ENCODE measurements around the gene YY1AP1. TPM values are rescaled to one million over a fixed set of nuclear protein-coding genes. Genes with fewer than 3 reads are reported as not detected.
A peak's percentile ranks its signal among the peaks of the same experiment; 100 is the strongest.
"Not testable (repeated sequence)": the region's sequence is repeated elsewhere in the genome, so short reads cannot be mapped to it uniquely, and the experiment has no call there.

YY1AP1 gene
- total and polyA plus RNA-seq, 8 donors: 19.9 to 41.4 (median 24.2) TPM

DNA sequence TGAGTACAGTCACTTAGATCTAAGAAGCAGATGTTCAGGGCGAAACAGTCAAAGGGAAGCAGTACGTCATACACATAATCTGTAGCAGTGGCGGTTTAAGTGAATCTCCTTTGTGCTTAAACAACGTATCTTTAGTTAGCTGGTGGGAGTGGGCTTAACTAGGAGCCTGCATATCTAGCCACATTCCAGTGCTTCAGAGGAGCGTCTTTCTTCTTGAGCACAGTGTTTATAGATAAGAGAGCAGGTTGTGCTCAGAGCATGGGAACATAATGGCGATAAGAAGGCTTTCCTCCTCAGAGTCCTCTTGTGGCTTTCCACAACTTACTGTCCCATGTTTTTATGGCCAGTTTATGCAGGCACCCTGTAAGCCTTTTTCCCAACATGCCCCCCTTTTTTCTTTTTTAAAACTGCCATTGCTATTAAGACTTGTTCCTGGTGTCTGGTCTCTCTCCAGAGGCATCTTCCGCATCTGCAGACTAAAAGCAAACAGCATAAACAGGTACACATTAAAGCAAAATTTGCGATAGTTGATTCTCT, 3.5 kb upstream of the YY1AP1 start:
- H3K27ac ChIP-seq: no peak overlapping the region
- H3K4me1 ChIP-seq: peaks cover 6 to 31% (median 23%) of the 10 kb centered on the region in 3 donors
- TF ChIP-seq, protein P1, sequence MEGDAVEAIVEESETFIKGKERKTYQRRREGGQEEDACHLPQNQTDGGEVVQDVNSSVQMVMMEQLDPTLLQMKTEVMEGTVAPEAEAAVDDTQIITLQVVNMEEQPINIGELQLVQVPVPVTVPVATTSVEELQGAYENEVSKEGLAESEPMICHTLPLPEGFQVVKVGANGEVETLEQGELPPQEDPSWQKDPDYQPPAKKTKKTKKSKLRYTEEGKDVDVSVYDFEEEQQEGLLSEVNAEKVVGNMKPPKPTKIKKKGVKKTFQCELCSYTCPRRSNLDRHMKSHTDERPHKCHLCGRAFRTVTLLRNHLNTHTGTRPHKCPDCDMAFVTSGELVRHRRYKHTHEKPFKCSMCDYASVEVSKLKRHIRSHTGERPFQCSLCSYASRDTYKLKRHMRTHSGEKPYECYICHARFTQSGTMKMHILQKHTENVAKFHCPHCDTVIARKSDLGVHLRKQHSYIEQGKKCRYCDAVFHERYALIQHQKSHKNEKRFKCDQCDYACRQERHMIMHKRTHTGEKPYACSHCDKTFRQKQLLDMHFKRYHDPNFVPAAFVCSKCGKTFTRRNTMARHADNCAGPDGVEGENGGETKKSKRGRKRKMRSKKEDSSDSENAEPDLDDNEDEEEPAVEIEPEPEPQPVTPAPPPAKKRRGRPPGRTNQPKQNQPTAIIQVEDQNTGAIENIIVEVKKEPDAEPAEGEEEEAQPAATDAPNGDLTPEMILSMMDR (IDR thresholded peaks at IDR 0.05): no peak
- DNase-seq (no peak), FAIRE-seq (no peak), ATAC-seq (no peak)
- H3K36me3 ChIP-seq: no peaks in the 10 kb centered on the region
- intact Hi-C loops (cut with DNase I): no loop called here
- H3K27me3 ChIP-seq: no peaks in the 10 kb centered on the region
- no peaks in the 10 kb centered on the region for H3K9me3 ChIP-seq
- H3K4me3 ChIP-seq: no peak overlapping the region
- 90 to 92% methylated on average over 8 of the region's 8 CpGs for WGBS, 2 donors

DNA sequence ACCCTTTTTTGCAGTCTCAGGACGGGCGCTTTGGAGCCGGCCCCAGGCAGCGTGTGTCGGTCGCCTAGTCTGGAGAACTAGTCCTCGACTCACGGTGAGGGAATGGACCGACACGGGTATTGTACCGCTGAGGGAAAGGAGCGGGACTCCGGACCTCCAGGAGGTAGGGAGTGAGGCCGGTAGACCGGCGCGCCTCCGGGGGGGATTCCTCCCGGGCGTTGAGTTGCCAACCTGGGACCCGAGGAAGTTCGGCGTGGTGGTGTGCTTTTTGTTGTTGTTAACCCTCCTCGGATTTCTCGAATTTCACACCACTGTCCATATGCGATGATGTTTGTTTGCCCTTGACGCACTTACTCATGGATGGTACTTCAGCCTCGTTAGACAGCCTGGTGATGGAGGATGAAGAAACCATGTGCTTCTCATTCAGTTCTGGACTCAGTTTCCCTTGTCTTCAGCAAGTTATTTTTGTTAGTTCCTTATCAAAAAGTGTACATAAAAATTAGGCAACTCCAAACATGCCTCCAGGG, 570 bp upstream of the YY1AP1 start, which contains the start of gene DAP3:
Gene DAP3, plus strand, starts transcription at position 11 of the 527 bp plus-strand sequence. CDS start 20,689 bp downstream, outside the sequence.
- FAIRE-seq; intact Hi-C loops (cut with DNase I): not testable (repeated sequence)
- H3K4me1 ChIP-seq: peaks cover 0 to 36% (median 2%) of the 10 kb centered on the region in 3 donors

DNA sequence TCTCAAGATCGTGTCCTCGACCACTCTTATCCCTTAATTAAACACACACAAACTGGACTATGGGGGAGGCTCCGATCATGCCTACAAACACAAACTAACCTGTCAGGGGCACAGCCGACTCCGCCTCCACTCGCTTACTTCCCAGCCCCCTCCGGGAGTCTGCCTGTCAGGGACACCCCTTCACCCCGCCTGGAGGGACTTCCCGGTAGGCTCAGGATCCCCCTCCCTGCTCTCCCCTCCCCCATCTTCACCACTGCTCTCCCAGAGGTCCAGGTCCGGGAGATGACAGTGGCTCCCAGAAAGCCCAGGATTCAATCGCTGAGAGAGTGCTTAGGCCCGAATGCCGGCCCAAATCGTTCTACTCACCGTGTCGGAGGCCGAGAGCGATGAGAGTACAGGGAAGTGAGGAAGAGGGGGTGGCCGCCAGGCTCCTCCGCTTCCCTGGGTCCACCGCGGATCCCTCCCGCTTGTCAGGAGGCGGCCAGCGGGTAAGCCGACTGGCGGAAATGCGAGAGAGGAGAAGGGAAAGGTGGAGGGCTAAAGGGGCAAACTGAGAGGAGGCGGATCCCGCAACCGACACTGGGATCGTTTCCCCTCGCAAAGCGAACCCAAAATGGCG, 760 bp downstream of the YY1AP1 start:
- H3K4me1 ChIP-seq: peaks cover 0 to 36% (median 0%) of the 10 kb centered on the region in 3 donors
- H3K9me3 ChIP-seq; H3K27me3 ChIP-seq; intact Hi-C loops (cut with DNase I); H3K36me3 ChIP-seq; FAIRE-seq: not testable (repeated sequence)
- H3K27ac ChIP-seq: peak overlapping the region; percentile 94 to 98 (median 96)
- DNase-seq: peak in 2 of 6 donors; percentile 29 to 58
- WGBS, 2 donors: 0% methylated on average over 9 to 27 of the region's 35 CpGs
- peak; percentile 27 to 74 (median 58) for ATAC-seq
- H3K4me3 ChIP-seq: peak overlapping the region; percentile 76 to 96 (median 89)

More for the DNA sequence above, 570 bp upstream of the YY1AP1 start, which contains the start of gene DAP3:
- H3K36me3 ChIP-seq, H3K9me3 ChIP-seq, H3K27me3 ChIP-seq, DNase-seq: not testable (repeated sequence)
- peak within 1 kb of the TSS; percentile 94 to 98 (median 96) for H3K27ac ChIP-seq
- peak within 1 kb of the TSS; percentile 76 to 96 (median 89) for H3K4me3 ChIP-seq
- 0 to 1% methylated on average over 28 of the region's 28 CpGs for WGBS, 2 donors
- peak in 3 of 4 donors; percentile 0 to 3 (median 1) for ATAC-seq

DNA sequence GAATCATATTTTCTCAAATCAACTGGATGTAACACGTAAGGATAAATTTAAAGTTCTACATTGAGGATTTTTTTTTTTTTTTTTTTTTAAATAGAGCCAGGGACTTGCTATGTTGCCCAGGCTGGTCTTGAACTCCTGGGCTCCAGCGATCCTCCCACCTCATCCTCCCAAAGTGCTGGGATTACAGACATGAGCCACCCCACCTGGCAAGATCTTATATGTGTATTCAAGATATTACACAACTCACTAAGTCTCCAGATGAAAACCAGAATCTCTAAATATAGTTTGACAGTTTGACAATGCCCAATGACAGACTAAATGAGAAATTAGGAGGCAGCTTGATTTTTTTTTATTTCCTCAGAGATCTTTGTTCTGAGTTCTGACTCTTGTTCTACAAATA, 6.8 kb downstream of the YY1AP1 start:
- Histone ChIP-seq H3K9me3 (no peaks in the 10 kb centered on the region), H3K27me3 (no peaks in the 10 kb centered on the region), H3K36me3 (peaks cover 0 to 30% (median 9%) of the 10 kb centered on the region in 3 donors), H3K4me3 (no peak overlapping the region), H3K4me1 (peaks cover 0 to 20% (median 6%) of the 10 kb centered on the region in 3 donors), H3K27ac (no peak overlapping the region)
- intact Hi-C loops (cut with DNase I): no loop called here
- FAIRE-seq (no peak), DNase-seq (no peak), ATAC-seq (no peak)
- WGBS, 2 donors: 94 to 95% methylated on average over 2 of the region's 2 CpGs
- TF ChIP-seq, protein P1 (IDR thresholded peaks at IDR 0.05): no peak

DNA sequence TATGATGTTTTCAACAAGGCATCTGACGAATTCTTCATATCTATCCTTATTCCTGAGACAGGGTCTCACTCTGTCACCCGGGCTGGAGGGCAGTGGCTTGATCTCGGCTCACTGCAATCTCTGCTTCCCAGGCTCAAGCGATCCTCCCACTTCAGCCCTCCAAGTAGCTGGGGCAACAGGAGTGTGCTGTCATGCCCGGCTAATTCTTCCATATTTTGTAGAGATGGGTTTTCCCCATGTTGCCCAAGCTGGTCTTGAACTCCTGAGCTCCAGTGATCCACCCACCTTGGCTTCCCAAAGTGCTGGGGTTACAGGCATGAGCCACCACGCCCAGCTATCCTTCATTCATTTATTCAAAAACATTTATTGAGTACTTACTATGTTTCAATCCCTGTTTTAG, 8.0 kb downstream of the YY1AP1 start:
- no peak for ATAC-seq
- WGBS, 2 donors: 91 to 97% methylated on average over 6 of the region's 6 CpGs
- no peaks in the 10 kb centered on the region for H3K27me3 ChIP-seq
- H3K9me3 ChIP-seq: no peaks in the 10 kb centered on the region
- H3K36me3 ChIP-seq: peaks cover 5 to 43% (median 9%) of the 10 kb centered on the region in 3 donors
- TF ChIP-seq, protein P1 (IDR thresholded peaks at IDR 0.05): no peak
- FAIRE-seq: no peak
- intact Hi-C loops (cut with DNase I): no loop called here
- H3K4me1 ChIP-seq: peaks cover 0 to 10% (median 6%) of the 10 kb centered on the region in 3 donors
- H3K4me3 ChIP-seq: no peak overlapping the region
- DNase-seq: no peak
- no peak overlapping the region for H3K27ac ChIP-seq

DNA sequence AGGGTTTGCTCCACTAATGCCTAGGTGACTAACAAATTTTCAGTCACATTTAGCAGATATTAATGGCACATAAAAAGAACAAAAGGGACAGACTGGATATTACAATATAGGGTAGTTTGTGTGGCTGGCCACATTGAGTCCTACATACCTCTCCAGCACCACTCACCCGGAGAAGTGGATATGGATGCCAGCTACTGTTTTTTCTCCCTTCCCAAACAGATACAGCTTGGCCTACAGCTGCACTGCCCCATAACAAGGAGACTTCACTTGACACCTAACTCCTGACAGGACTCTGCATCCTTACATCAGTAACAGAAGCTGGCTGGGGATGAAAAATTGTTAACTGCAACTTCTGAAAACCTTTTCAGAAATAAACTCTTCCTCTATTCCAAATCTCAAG, 9.6 kb downstream of the YY1AP1 start:
- peaks cover 5 to 57% (median 18%) of the 10 kb centered on the region in 3 donors for H3K36me3 ChIP-seq
- ATAC-seq; H3K27me3 ChIP-seq; DNase-seq; FAIRE-seq; intact Hi-C loops (cut with DNase I); H3K4me1 ChIP-seq; H3K4me3 ChIP-seq; H3K9me3 ChIP-seq; H3K27ac ChIP-seq: not testable (repeated sequence)
- 85 to 92% methylated on average over 1 of the region's 1 CpG for WGBS, 2 donors
